Stomach (tissue), 9 donors: ENCODE data around the gene CKLF. TPM values are rescaled to one million over a fixed set of nuclear protein-coding genes. Genes with fewer than 3 reads are reported as not detected.

Source experiments
- DNase-seq, 2 donors: peaks; one replicate each; pipeline versions ENCODE4 v3.0.0 to v3.0.0-alpha.2; 2013 to 2019
- H3K27ac ChIP-seq, 5 donors: fragments of 200-600 bp in 4 of 5; sonication (generic) in 4 of 5; one replicate each; pipeline ENCODE4 v1.5.1; 2013 to 2019; ENCODE audit warnings: mild to moderate bottlenecking in 1 of 5, moderate library complexity in 1 of 5
- H3K27me3 ChIP-seq, 3 donors: fragments of 200-600 bp; sonication (generic); one replicate each; pipeline ENCODE4 v1.5.1; 2017 to 2019; ENCODE audit warnings: mixed run types in 1 of 3
- H3K36me3 ChIP-seq, 4 donors: fragments of 200-600 bp; sonication (generic); 1 replicate in 3 of 4; 2 replicates in 1 of 4; pipeline ENCODE4 v1.5.1; 2016 to 2019
- H3K4me1 ChIP-seq, 4 donors: fragments of 200-600 bp; sonication (generic); one replicate each; pipeline ENCODE4 v1.5.1; 2016 to 2019
- H3K4me3 ChIP-seq, 4 donors: fragments of 200-600 bp; sonication (generic) in 3 of 4; one replicate each; pipeline ENCODE4 v1.5.1; 2016 to 2019; ENCODE audit warnings: mild to moderate bottlenecking in 1 of 4
- H3K9me3 ChIP-seq, 4 donors: fragments of 200-600 bp; sonication (generic); one replicate each; pipeline ENCODE4 v1.5.1; 2016 to 2019
- EP300 ChIP-seq: sonication (generic); formaldehyde crosslinking; IDR thresholded peaks from one replicate; pipeline ENCODE4 v1.6.1; 2017; ENCODE audit warnings: antibody characterized with exemption
- POLR2A ChIP-seq, 4 donors: fragments of 450-650 bp; IDR thresholded peaks; one replicate each; pipeline ENCODE4 v1.6.1; 2016; ENCODE audit warnings: antibody characterized with exemption in 4 of 4, control low read depth in 2 of 4, mild to moderate bottlenecking in 1 of 4, moderate library complexity in 1 of 4
- POLR2AphosphoS5 ChIP-seq, 3 donors: sonication (generic); formaldehyde crosslinking; IDR thresholded peaks; one replicate each; pipeline ENCODE4 v1.6.1; 2016; ENCODE audit warnings: antibody characterized with exemption in 3 of 3
- WGBS, 5 donors: extraction: QIAGEN DNeasy Blood & Tissue Kit in 3 of 5; methylation state at CpG; one replicate each; pipeline versions ENCODE4 v1.1.5 to v1.1.7; 2013 to 2018; 5-methylcytosine and 5-hydroxymethylcytosine counted together
- intact Hi-C: fragments of 100-400 bp; cut with DNase I; formaldehyde crosslinking; loops from one replicate; pipeline ENCODE4 v1.15.1; 2023; ENCODE audit warnings: low total_unique reads
- polyA plus RNA-seq, 3 donors: library from polyadenylated mRNA; stranded (reverse); fragments of 200-250 nt; gene quantifications; one replicate each; pipeline ENCODE4 v1.2.3, GENCODE V29; 2013
- total RNA-seq, 5 donors: library from RNA; depleted of rRNA; stranded (reverse); fragments of >200 nt; gene quantifications; one replicate each; pipeline versions ENCODE4 v1.1.0 to v1.2.3, GENCODE V29; 2014 to 2016
- TF ChIP-seq, protein P1 (sequence below), 7 experiments: fragments of 450-650 bp in 4 of 7; fragments of 200-600 bp in 3 of 7; sonication (generic) in 3 of 7; IDR thresholded peaks; one replicate each; pipeline ENCODE4 v1.5.1; 2016 to 2019; ENCODE audit warnings: antibody characterized with exemption in 7 of 7, control low read depth in 2 of 7, mild to moderate bottlenecking in 1 of 7
- donor health status: healthy with polysubstance abuse.
- donor health status: Bipolar disorder and iron deficiency.
- donor health status: healthy.

CKLF gene
- total and polyA plus RNA-seq, 8 donors, result 4.1 to 35.7 (median 25.2) TPM; not detected in 1

DNA sequence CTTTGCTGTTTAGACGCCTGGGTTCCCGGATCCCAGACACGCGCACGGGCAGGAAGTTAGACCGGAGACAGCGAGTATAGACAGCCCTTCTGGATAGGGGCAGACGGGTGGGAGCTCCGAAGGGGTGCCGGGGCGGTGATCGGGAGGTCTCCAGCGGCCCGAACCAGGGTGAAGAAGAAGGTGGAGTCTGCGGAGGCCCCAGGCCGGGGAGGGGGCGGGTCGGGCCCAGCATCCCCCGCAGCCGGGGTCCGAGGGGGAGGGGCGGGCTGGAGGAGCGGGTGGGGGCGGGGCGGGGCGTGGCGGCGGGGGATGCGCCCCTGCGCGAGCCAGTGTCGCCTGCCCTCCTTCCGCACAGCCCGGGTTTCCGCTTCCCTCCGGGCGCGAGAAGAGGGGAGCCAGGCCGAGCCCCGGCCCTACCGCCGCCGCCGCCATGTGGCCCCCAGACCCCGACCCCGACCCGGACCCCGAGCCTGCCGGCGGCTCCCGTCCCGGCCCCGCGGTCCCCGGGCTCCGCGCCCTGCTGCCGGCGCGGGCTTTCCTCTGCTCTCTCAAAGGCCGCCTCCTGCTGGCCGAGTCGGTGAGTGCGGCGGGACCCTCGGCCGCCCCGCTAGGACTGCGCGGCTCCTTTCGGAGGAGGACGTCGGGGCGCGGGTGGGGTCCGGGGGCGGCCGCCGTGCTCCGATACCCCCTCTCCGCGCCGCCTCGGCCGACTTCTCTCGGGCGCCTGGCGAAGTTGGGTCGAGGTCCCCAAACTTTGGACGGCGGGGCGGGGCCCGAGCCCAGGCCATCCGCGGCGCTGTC is 52.2 kb downstream of the CKLF start, which contains the start of gene CMTM3:
Gene CMTM3, plus strand, starts transcription at position 329 of the 801 bp plus-strand sequence. Its CDS starts 102 bp downstream, at position 431.
- TF ChIP-seq POLR2AphosphoS5 (IDR thresholded peaks at IDR 0.05), result no peak
- TF ChIP-seq, protein P1, sequence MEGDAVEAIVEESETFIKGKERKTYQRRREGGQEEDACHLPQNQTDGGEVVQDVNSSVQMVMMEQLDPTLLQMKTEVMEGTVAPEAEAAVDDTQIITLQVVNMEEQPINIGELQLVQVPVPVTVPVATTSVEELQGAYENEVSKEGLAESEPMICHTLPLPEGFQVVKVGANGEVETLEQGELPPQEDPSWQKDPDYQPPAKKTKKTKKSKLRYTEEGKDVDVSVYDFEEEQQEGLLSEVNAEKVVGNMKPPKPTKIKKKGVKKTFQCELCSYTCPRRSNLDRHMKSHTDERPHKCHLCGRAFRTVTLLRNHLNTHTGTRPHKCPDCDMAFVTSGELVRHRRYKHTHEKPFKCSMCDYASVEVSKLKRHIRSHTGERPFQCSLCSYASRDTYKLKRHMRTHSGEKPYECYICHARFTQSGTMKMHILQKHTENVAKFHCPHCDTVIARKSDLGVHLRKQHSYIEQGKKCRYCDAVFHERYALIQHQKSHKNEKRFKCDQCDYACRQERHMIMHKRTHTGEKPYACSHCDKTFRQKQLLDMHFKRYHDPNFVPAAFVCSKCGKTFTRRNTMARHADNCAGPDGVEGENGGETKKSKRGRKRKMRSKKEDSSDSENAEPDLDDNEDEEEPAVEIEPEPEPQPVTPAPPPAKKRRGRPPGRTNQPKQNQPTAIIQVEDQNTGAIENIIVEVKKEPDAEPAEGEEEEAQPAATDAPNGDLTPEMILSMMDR (IDR thresholded peaks at IDR 0.05), result peak in 5 of 7 experiments; percentile 29 to 85 (median 64)
- H3K4me3 ChIP-seq, result peak within 1 kb of the TSS; percentile 58 to 76 (median 67)
- WGBS, 5 donors, result 1 to 4% (median 3%) methylated on average over 12 to 94 of the region's 96 CpGs
- H3K27ac ChIP-seq, result peak within 1 kb of the TSS; percentile 76 to 92 (median 85)
- peaks cover 0 to 20% (median 7%) of the 10 kb centered on the region in 3 donors for H3K27me3 ChIP-seq
- H3K36me3 ChIP-seq, result peaks cover 2 to 8% (median 5%) of the 10 kb centered on the region in 4 donors
- H3K4me1 ChIP-seq, result peaks cover 32 to 60% (median 50%) of the 10 kb centered on the region in 4 donors
- H3K9me3 ChIP-seq, result no peaks in the 10 kb centered on the region
- peak; percentile 59 to 90 for DNase-seq
- intact Hi-C loops, result loop anchor here (5.0 kb wide), 1 partner anchor 197 kb away; no protein-coding TSS in a partner anchor

DNA sequence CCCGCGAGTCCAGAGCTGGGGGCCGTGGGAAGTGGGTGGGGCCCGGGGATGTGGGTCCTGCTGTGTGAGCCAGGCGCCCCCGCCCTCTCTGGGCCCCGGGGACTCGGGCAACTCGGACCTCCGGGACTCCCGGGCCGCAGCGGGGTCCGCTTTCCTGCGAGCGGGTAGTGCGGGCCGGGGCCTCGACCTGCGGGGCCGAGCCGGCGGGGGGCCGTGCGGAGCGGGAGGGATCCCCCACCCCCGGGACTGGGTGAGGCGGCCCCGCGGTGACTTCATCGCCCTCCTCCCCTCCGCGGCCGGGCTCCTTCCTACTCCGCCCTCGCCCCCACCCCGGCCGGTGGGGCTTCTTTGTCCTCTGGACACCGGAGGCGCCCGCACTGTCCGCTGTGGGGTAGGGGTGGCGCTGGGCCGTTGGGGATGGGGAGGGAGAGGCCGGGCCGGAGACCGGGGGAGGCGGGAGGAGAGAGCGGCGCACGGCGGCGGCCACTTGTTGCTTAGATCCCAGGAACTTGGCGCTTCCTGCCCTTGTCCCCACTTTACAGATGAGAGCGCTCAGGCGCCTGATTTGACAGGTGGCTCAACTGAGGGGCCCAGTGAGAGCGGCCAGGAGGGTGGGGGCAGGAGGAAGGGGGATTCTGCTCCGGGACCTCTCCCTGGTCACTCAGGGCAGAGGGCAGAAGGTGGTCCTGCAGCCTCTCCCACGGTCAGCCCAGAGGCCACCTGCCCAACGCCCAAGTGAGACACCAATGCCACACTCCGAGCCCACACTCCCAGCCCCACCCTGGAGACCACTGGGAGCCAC is 53.0 kb downstream of the CKLF start:
- DNase-seq, result peak; percentile 40 to 84
- H3K4me1 ChIP-seq, result peaks cover 32 to 60% (median 50%) of the 10 kb centered on the region in 4 donors
- peak overlapping the region; percentile 58 to 76 (median 67) for H3K4me3 ChIP-seq
- H3K36me3 ChIP-seq, result peaks cover 10 to 16% (median 13%) of the 10 kb centered on the region in 4 donors
- WGBS, 5 donors, result 7 to 16% (median 9%) methylated on average over 18 to 61 of the region's 61 CpGs
- H3K27ac ChIP-seq, result peak overlapping the region; percentile 76 to 92 (median 85)
- TF ChIP-seq, protein P1 (IDR thresholded peaks at IDR 0.05), result peak in 1 of 7 experiments; percentile 1
- no peak for TF ChIP-seq POLR2A (IDR thresholded peaks at IDR 0.05)
- no peaks in the 10 kb centered on the region for H3K9me3 ChIP-seq
- intact Hi-C loops, result no loop called here
- H3K27me3 ChIP-seq, result peaks cover 0 to 20% (median 7%) of the 10 kb centered on the region in 3 donors

DNA sequence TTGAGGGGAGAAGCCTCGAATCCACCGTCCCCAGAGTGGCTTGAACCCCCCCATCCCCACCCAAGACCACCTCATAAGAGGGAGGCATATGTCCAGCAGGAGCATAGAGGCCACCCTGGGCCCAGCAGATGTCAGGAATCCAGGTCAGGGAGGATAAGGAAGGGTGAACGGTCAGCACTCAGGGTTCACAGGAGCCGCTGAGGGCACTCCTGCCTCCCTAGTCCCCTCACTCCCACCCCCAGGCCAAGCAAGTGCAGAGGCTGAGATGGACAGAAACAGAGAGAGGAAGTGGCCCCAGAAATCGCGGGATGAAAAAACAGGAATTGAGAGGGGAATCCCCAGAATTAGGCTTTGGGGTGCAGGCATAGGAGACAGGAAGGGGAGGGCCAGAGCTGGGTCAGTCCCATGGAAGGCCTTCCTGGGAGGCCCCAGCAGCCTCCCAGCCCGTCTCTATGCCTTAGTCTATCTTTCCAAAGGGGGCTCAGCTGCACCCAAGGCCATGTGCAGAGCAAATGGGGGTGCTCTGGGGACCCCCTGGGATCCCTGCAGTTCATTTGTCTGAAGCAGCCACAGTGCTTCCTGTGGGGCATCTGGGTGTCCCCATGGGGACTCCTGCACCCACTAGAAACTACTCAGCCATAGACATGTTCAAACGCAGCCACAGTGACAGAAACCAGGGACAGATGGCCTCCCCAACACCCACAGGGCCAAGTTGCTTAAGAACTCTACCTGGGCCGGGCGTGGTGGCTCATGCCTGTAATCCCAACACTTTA is 53.8 kb downstream of the CKLF start:
- Histone ChIP-seq H3K4me3 (peak overlapping the region; percentile 58 to 76 (median 67)), H3K9me3 (no peaks in the 10 kb centered on the region), H3K36me3 (peaks cover 16 to 24% (median 21%) of the 10 kb centered on the region in 4 donors), H3K27ac (peak overlapping the region in 4 of 5 donors; percentile 81 to 92 (median 86)), H3K27me3 (peaks cover 0 to 20% (median 7%) of the 10 kb centered on the region in 3 donors), H3K4me1 (peaks cover 32 to 60% (median 50%) of the 10 kb centered on the region in 4 donors)
- WGBS, 5 donors, result 61 to 71% (median 70%) methylated on average over 7 to 10 of the region's 10 CpGs
- intact Hi-C loops, result no loop called here
- TF ChIP-seq, protein P1 (IDR thresholded peaks at IDR 0.05), result no peak
- no peak for TF ChIP-seq POLR2A (IDR thresholded peaks at IDR 0.05)
- no peak for TF ChIP-seq EP300
- no peak for TF ChIP-seq POLR2AphosphoS5 (IDR thresholded peaks at IDR 0.05)
- DNase-seq, result no peak
